AG04449 (cell line): ENCODE data around the gene DENND1A.
"Not testable (repeated sequence)": the region's sequence is repeated elsewhere in the genome, so short reads cannot be mapped to it uniquely, and the experiment has no call there.

Experiments
- CTCF ChIA-PET: fragments of 350-600 bp; formaldehyde crosslinking; extraction: SDS; loops from one replicate; lab custom pipeline; 2021; ENCODE audit warnings: antibody characterized with exemption; lab: Yijun Ruan, JAX
- POLR2A ChIA-PET: fragments of 400-600, 350-600 bp; formaldehyde crosslinking; extraction: SDS; loops from one replicate; lab custom pipeline; 2020; ENCODE audit warnings: antibody characterized with exemption, inconsistent platforms; lab: Yijun Ruan, JAX
- DNase-seq: peaks from one replicate; pipeline ENCODE4 v3.0.0-alpha.2; 2010; ENCODE audit warnings: low read depth, low spot score
- H3K4me3 ChIP-seq: 2 replicates; pipeline ENCODE4 v1.5.1; 2011; ENCODE audit warnings: low read depth, mild to moderate bottlenecking, control low read depth, low read length
- TF ChIP-seq, protein P1 (sequence below): IDR thresholded peaks from one replicate; pipeline ENCODE4 v1.5.1; 2011; ENCODE audit warnings: mild to moderate bottlenecking, moderate library complexity, low read length, control low read depth, inconsistent platforms; ENCODE audit not compliant: insufficient read depth; ENCODE audit errors: missing control alignments

Gene DENND1A

DNA sequence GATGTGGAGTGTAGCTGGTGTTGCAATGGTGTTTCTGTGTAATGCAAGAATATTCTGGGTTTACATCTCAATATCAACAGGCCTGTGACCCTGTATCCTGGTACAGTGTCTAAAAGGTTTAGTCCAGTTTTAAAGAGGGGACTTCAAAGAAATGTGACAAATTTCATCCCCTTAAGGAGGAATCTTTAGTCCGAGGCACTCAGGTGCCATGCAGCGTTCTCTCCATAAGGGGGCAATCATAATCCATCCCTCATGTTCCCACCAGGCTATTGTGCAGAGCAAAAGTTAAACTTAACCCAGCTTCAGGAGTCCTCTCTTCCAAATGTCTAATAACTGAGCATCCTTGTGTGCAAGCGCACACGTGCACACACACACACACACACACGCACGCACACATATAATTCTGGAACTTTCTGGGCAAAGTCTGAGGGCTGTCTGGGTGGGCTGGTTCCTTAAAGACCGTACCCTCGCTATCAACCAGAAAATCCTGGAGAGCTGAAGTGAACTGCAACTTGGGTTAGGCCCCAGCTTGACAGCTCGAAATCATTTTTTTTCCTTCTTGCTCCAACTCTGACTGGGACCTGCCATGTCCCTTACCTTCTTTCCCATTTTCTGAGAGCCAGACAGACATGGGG lies 527.9 kb downstream of the DENND1A start:
- DNase-seq: no peak
- ChIA-PET CTCF (interaction anchor here (0.6 to 4.5 kb wide), 12 partner anchors 9 to 1135 kb away, joined by 3 to 23 read pairs (median 3); no protein-coding TSS in a partner anchor), POLR2A (no interaction called here)
- H3K4me3 ChIP-seq: no peak overlapping the region
- TF ChIP-seq, protein P1, sequence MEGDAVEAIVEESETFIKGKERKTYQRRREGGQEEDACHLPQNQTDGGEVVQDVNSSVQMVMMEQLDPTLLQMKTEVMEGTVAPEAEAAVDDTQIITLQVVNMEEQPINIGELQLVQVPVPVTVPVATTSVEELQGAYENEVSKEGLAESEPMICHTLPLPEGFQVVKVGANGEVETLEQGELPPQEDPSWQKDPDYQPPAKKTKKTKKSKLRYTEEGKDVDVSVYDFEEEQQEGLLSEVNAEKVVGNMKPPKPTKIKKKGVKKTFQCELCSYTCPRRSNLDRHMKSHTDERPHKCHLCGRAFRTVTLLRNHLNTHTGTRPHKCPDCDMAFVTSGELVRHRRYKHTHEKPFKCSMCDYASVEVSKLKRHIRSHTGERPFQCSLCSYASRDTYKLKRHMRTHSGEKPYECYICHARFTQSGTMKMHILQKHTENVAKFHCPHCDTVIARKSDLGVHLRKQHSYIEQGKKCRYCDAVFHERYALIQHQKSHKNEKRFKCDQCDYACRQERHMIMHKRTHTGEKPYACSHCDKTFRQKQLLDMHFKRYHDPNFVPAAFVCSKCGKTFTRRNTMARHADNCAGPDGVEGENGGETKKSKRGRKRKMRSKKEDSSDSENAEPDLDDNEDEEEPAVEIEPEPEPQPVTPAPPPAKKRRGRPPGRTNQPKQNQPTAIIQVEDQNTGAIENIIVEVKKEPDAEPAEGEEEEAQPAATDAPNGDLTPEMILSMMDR: peak; percentile 79

GRCh38 chr9:123400926-123401503 lies 528.9 kb downstream of the DENND1A start:
- CTCF ChIA-PET: interaction anchor here (0.6 to 4.5 kb wide), 9 partner anchors 8 to 1136 kb away, joined by 3 to 23 read pairs (median 3); no protein-coding TSS in a partner anchor
- POLR2A ChIA-PET: no interaction called here
- no peak overlapping the region for H3K4me3 ChIP-seq
- no peak for DNase-seq
- TF ChIP-seq, protein P1: no peak

- CTCF ChIA-PET: interaction anchor here (0.9 to 4.5 kb wide), 9 partner anchors 9 to 641 kb away, joined by 3 to 23 read pairs (median 4); no protein-coding TSS in a partner anchor
- POLR2A ChIA-PET: no interaction called here
- DNase-seq: no peak
- TF ChIP-seq, protein P1: peak; percentile 59
- no peak overlapping the region for H3K4me3 ChIP-seq
Measured at GRCh38 chr9:123399803-123400378, 530.0 kb downstream of the DENND1A start.

GRCh38 chr9:123398938-123399337 lies 531.0 kb downstream of the DENND1A start:
- H3K4me3 ChIP-seq, DNase-seq, POLR2A ChIA-PET: not testable (repeated sequence)
- CTCF ChIA-PET: interaction anchor here (1.0 to 4.5 kb wide), 5 partner anchors 10 to 642 kb away, joined by 4 to 23 read pairs (median 6); no protein-coding TSS in a partner anchor

DNA sequence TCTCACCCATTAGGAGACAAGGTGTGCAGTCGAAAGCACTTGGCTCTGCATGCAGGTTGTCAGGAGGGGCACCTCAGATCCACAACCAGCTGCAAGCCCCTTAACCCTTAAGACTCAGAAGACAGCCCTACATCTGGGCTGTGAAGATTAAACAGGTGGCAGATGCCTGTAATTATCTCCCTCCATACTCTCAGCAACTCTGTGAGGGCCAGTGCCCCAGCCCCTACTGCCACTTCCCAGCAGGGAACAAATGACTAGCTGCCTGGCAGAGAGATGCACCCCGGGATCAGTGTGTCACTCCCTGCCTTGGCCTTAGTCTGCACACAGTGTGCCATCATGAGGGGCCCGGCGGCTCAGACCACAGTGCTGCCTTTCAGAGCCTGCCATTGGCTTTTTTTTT lies 532.0 kb downstream of the DENND1A start:
- no peak overlapping the region for H3K4me3 ChIP-seq
- no peak for DNase-seq
- ChIA-PET POLR2A (no interaction called here), CTCF (interaction anchor here (1.3 kb wide), 1 partner anchor 12 kb away, joined by 4 read pairs; no protein-coding TSS in a partner anchor)
- TF ChIP-seq, protein P1: no peak

DNA sequence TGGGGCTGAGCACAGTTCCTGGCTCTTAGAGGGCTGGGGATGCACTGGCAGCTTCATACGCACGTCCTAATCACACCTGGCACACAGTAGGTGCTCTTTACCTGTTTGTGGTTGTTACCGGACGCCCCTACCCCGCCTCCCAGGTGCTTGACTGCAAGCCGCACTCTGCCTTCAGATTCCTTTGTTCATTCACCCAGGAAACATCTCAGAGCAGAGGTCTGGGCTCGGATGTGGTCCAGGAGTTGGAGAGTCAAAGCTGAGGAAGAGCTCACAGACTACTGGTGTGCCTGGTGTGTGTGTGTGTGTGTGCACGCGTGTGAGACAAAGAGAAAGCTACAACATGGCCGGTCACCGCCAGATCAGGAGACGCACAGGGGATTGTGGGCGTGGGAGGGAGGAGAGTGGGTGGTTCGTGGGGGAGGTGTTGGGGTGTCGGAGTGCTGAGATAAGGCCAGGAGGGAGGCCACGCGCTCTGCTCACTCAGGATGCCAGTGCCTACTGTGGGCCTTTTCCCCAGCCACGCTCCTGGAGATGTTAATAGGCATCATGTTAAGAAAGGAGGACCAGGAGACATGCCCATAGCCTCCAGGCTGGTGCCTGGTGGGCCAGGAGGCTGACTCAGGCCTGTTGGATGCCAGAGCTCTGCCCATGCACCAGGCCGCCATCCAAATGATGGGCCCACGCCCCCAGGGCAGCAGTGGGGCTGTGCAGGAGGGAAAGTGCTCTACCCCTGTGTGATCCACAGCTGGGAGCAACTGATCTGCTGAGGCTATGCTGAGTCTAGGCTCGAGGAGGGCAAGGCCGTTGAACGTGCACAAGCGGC lies 534.0 kb downstream of the DENND1A start:
- TF ChIP-seq, protein P1: no peak
- ChIA-PET CTCF (interaction anchor here (1.0 to 1.8 kb wide), 4 partner anchors 8 to 645 kb away, joined by 3 to 10 read pairs (median 4); no protein-coding TSS in a partner anchor), POLR2A (no interaction called here)
- no peak overlapping the region for H3K4me3 ChIP-seq
- no peak for DNase-seq
